Endometrial microvascular endothelial cells (primary cell): Measurements from ENCODE around the gene CHSY3. TPM values are rescaled to one million over a fixed set of nuclear protein-coding genes. Genes with fewer than 3 reads are reported as not detected.

Experiments used
- in situ Hi-C: cut with HindIII; loops from 2 replicates; pipeline ENCODE4 v1.10.0; 2017; ENCODE audit warnings: low sequenced_read_pairs, low pct_unique_long_range_greater_than_20kb; ENCODE audit errors: inconsistent ontology term
- total RNA-seq: library from RNA; depleted of rRNA; stranded (reverse); fragments of >200 nt; gene quantifications from one replicate; pipeline ENCODE4 v1.2.3, GENCODE V29; 2015; ENCODE audit errors: inconsistent ontology term

CHSY3 gene
- total RNA-seq, 1 donor from 2014 or later: 2.1 TPM

DNA sequence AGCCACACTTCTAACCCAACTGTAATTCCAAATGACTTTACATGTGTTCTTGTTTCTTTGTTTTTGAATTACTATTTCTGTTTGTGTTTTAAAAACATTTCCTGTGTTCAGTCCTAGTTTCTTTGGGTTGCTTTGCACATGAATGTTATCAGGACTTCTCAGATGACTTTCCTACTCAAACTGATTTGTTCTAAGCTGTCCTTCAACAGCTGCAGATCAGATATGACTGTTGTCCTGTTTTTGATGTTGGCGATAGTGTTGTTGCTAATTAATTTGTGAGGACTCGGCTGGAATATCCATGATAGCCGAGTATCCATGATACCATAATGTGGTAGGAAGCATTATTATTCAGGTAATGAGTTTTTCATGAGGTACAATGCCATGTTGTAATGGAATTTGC, 98.6 kb downstream of the CHSY3 start:
- in situ Hi-C loops: no loop called here

DNA sequence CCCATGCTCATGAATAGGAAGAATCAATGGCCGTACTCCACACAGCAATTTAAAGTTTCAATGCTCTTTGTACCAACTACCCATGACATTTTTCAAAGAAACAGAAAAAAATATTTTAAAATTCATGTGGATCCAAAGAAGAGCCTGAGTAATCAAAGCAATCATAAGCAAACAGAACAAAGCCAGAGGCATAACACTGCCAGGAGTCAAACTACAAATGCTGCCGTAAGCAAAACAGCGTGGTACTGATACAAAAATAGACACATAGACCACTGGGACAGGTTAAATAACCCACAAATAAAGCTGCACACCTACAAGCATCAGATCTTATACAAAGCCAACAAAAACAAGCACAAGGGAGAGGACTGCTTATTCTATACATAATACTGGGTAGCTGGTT, 107.7 kb downstream of the CHSY3 start:
- in situ Hi-C loops: no loop called here

GRCh38 chr5:130017173-130017572, 112.9 kb downstream of the CHSY3 start:
- in situ Hi-C loops: no loop called here

DNA sequence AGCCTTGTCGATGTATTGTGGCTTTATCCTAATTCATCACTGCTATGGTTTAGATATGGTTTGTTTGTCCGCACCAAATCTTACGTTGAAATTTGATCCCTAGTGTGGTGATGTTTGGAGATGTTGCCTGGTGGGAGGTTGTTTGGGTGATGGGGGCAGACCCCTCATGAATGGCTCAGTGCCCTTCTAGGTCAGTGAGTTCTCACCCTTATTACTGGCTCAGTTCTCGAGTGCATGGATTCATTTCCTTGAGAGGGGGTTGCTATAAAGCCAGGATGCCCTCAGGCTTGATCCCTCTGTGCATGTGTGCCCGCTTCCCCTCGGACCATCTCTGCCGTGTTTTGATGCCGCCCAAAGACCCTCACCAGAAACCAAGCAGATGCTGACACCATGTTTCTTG, 114.4 kb downstream of the CHSY3 start:
- in situ Hi-C loops: no loop called here

DNA sequence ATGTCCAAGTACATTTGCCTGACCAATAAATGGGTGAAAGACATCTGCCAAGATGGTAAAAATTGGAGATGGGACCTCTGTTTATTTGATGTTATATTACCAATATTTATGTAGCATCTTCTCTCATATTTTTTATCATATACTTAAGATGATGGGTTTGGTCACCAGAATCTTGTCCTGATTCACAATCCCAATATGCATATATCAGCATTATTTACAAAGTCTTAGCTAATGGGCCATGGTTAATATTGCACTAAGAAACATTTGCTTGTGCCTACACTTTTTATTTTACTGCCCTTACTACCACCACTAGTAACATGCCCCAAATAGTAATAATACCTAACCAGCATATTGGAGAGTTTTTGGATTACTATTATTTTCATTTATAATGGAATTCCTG, 116.7 kb downstream of the CHSY3 start:
- in situ Hi-C loops: no loop called here

DNA sequence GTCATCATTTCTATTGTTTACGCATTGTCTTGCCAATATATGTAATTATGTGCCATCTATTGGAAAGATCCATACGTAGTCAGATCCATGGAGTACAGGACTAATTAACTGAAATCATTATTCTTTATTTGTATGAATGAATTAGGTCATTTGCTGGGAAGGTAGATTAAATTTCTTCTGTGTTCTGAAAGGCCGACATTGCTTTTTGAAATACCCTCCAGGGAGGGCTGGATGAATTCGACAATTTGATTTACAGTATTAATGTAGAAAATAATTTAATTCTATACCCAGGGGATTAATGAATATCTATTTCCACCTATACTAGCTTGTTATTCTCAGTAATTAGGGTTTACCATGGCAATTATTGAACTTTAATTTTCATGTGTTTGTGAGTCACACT, 117.6 kb downstream of the CHSY3 start:
- in situ Hi-C loops: no loop called here

- in situ Hi-C loops: no loop called here
Measured at GRCh38 chr5:130023604-130024003, 119.3 kb downstream of the CHSY3 start.

DNA sequence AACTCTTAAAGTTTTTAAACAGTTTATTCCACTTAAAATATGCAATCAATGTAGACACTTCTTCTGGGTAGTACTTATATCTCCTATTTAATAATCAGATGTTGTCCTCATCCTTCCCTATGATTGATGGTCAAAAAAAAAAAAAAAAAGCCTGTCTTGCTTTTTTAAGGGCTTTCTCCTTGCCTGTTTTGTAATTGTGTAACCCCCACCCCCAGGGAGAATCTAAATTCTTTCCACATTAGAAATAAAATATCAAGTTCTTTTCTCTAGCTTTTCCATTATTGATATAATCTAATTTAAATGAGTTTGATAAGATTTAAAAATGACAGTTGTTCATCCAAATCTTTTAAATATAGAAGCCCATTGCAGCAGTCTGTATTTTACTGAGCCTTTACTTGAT, 119.7 kb downstream of the CHSY3 start:
- in situ Hi-C loops: no loop called here

DNA sequence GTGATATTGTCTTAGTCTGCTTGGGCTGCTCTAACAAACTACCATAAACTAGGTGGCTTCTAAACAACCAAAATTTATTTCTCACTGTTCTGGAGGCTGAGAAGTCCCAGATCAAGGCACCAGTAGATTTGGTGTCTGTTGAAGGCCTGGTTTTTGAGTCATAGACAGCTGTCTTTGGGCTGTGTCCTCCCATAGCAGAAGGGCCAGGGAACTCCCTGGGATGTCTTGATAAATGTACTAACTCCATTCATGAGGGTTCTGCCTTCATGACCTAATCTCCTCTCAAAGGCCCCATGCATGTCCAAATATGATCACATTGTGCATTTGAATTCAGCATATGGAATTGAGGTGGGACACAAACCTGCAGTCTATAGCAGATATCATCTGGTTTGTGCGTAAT, 121.2 kb downstream of the CHSY3 start:
- in situ Hi-C loops: no loop called here

- in situ Hi-C loops: no loop called here
Measured at GRCh38 chr5:130032807-130033206, 128.5 kb downstream of the CHSY3 start.

DNA sequence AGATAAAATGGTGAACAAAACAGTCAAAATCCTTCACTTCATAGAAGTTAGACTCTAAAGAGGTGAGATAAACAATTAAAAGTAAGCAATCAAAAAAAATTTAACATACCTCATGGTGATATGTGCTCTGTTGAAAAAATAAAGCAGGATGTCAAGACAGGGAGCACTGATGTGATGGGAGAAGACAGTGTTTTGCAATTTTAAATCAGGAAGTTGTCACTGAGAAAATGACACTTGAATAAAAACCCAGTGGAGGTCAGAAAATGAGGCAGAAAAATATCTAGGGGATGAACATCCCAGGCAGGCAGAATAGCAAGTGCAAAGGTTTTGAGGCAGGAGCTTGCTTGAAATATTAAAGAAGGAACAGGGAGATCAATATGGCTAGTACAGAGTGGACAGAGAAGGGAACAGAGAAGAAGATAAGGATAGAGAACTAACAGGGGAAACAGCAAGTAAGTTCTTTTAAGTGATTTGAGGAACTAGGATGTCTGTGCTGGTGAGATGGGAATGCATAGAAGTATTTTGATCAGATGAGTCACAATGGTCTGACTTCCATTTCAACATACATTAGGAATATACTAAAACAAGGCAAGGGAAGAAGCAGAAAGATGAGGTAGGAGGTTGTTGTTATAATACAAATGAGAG, 130.4 kb downstream of the CHSY3 start:
- in situ Hi-C loops: no loop called here

GRCh38 chr5:130035388-130035787, 131.1 kb downstream of the CHSY3 start:
- in situ Hi-C loops: no loop called here

- in situ Hi-C loops: no loop called here
Measured at GRCh38 chr5:130037905-130038304, 133.6 kb downstream of the CHSY3 start.

GRCh38 chr5:130043834-130044233, 139.6 kb downstream of the CHSY3 start:
- in situ Hi-C loops: no loop called here

DNA sequence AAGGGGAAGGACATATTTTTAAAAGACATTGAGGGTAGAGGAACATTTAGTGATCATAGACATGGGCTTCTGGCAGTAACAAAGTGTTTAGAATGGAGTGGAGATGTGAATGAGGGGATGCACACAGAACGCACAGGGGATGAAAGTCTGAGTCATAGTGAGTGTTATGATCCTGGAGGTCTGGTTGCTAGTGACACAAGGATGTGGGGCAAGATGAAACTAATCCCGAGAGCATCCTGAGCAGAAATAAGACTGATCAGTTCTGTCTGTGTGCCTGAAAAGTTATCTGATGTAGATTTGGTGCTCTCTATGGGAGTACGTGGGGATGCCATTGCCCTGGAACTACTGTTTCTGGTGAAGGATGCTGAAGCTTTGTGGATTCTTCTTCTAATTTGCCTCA, 141.1 kb downstream of the CHSY3 start:
- in situ Hi-C loops: no loop called here

GRCh38 chr5:130050585-130050984, 146.3 kb downstream of the CHSY3 start:
- in situ Hi-C loops: no loop called here

DNA sequence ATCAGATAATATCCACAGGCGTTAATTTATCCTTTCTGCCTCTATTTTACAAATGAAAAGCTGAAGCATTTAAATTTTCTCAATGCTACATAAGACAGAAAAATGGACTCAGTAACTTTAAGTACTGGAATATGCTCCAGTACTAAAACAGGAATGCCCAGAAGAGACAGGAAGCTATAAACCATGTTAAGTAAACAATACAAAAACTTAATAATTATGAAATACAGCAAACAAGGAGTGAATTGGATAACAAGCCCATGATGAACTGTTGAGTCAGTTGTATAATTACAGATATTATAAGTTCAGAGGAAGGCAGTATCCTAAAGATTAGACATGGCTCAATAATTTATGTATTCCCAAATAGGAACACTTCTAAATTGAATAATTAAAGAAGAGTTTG, 148.5 kb downstream of the CHSY3 start:
- in situ Hi-C loops: no loop called here

DNA sequence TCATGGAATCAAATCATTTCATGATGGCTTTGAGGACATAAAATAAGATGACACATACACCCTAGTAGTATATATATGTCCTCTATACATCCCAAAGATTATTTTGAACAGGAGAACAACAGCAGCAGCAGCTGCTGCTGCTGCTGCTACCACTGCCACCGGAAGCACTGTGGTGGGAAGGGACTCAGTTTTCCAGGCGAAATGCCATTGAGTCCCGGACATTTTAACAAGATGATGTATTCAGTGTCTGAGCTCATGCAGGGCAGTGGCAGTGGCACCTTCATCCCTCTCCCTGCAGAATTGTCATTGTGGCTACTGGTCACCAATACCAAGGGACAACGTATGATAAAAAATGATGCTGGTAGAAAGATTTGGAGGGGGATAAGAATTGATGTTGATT, 151.3 kb downstream of the CHSY3 start:
- in situ Hi-C loops: no loop called here

- in situ Hi-C loops: no loop called here
Measured at GRCh38 chr5:130061746-130062145, 157.5 kb downstream of the CHSY3 start.

DNA sequence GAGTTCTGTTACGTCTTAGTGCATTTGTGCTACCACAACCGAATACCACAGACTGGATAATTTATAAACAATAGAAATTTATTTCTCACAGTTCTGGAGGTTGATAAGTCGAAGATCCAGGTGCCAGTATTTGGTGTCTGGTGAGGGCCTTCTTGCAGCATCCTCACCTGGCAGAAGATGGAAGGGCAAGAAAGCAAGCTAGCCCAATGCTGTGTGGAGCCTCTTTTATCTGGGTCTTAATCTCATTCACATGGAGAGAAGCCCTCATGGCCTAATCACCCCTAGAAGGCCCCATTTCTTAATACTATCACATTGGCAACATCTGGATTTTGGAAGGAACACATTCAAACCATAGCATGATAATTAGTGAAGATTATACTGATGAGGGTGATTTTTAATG, 159.3 kb downstream of the CHSY3 start:
- in situ Hi-C loops: no loop called here

DNA sequence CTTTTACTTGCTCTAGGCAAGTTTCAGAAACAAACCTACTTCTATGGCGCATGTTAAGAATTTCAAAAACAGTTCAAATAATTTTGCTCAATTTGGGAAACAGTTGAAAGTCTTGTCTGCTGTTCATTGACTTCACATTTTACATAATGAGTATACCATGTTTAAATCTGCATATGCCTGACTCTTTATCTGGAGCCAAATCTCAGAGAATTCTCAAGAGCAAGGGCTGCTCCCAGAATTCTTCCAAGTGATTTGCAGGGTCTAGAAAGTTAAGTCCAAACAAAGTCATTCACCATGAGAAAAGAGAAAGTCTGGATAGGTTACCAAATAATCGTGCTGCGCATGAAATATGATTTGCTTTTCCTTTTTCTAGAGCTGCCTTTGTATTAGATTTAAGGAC, 160.2 kb downstream of the CHSY3 start:
- in situ Hi-C loops: no loop called here
